ENCODE data around the gene INO80E.

The INO80E gene

DNA sequence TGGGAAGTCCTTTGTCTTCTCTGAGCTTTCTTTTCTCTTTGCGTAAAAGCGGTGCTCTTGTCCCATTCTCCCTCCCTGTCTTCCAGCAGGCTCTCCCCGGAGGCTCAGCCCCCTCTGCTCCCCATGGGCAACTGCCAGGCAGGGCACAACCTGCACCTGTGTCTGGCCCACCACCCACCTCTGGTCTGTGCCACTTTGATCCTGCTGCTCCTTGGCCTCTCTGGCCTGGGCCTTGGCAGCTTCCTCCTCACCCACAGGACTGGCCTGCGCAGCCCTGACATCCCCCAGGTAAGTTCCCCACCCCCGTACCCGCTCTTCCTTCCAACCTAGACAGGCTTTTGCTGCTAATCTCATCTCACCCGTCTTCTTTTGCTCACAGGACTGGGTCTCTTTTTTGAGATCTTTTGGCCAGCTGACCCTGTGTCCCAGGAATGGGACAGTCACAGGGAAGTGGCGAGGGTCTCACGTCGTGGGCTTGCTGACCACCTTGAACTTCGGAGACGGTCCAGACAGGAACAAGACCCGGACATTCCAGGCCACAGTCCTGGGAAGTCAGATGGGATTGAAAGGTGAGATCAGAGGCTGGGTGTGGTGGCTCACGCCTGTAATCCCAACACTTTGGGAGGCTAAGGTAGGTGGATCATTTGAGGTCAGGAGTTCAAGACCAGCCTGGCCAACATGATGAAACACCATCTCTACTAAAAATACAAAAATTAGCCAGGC lies 32.9 kb upstream of the INO80E start:
- Histone ChIP-seq H3K4me3 (ENCODE audit: low read depth, low read length) (no peak overlapping the region), H3K36me3 (peaks cover 6% of the 10 kb centered on the region; the same call in 1 of the 2 replicates), H3K27ac (no peak overlapping the region), H3K9me3 (ENCODE audit: severe bottlenecking) (peaks cover 11% of the 10 kb centered on the region), H3K27me3 (ENCODE audit: insufficient read depth, low read depth, severe bottlenecking) (no peaks in the 10 kb centered on the region)
- TF ChIP-seq, protein P1, sequence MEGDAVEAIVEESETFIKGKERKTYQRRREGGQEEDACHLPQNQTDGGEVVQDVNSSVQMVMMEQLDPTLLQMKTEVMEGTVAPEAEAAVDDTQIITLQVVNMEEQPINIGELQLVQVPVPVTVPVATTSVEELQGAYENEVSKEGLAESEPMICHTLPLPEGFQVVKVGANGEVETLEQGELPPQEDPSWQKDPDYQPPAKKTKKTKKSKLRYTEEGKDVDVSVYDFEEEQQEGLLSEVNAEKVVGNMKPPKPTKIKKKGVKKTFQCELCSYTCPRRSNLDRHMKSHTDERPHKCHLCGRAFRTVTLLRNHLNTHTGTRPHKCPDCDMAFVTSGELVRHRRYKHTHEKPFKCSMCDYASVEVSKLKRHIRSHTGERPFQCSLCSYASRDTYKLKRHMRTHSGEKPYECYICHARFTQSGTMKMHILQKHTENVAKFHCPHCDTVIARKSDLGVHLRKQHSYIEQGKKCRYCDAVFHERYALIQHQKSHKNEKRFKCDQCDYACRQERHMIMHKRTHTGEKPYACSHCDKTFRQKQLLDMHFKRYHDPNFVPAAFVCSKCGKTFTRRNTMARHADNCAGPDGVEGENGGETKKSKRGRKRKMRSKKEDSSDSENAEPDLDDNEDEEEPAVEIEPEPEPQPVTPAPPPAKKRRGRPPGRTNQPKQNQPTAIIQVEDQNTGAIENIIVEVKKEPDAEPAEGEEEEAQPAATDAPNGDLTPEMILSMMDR (IDR thresholded peaks at IDR 0.05; ENCODE audit: low read depth, low read length), result no peak
- no peak for DNase-seq

DNA sequence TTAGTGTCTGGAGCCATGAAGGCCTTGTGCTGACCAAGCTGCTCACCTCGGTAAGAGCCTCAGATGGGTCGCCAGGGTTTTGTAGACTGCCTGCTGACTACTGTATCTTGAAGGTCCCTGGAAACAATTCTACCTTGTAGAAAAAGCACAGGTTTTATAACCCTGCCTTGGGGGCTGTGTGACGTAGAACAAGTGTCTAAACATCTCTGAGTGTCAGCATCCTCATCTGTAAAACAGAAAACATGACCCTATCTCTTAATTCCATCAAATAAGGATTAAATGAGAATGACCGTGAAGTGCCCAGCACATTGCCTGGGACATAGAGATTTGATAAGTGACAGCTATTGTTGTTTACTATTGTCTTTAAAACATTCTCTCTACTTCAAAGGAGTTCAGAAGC lies 27.8 kb upstream of the INO80E start:
- no peaks in the 10 kb centered on the region for H3K27me3 ChIP-seq (ENCODE audit: insufficient read depth, low read depth, severe bottlenecking)
- peaks cover 7% of the 10 kb centered on the region for H3K9me3 ChIP-seq (ENCODE audit: severe bottlenecking)
- H3K27ac ChIP-seq, result no peak overlapping the region
- no peak for DNase-seq
- no peak overlapping the region for H3K4me3 ChIP-seq (ENCODE audit: low read depth, low read length)
- TF ChIP-seq, protein P1 (IDR thresholded peaks at IDR 0.05; ENCODE audit: low read depth, low read length), result no peak
- H3K36me3 ChIP-seq, result peaks cover 27% of the 10 kb centered on the region

DNA sequence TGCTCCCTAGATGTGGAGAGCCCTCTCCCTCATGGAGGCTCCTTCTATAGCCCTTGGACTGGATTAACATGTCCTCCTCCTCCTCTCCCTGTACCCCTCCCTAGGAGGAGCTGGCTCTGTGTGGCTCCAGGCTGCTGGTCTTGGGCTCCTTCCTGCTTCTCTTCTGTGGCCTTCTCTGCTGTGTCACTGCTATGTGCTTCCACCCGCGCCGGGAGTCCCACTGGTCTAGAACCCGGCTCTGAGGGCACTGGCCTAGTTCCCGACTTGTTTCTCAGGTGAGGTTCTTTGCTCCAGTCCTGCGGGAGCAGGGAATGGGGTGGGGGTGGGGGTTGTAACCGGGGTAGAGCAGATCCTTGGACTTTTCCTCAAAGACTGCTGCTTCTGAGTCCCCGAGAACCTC lies 24.7 kb upstream of the INO80E start:
- TF ChIP-seq, protein P1 (IDR thresholded peaks at IDR 0.05; ENCODE audit: low read depth, low read length), result no peak
- no peak overlapping the region for H3K27ac ChIP-seq
- DNase-seq, result no peak
- no peak overlapping the region for H3K4me3 ChIP-seq (ENCODE audit: low read depth, low read length)
- H3K27me3 ChIP-seq (ENCODE audit: insufficient read depth, low read depth, severe bottlenecking), result no peaks in the 10 kb centered on the region
- H3K9me3 ChIP-seq (ENCODE audit: severe bottlenecking), result peaks cover 7% of the 10 kb centered on the region
- peaks cover 27% of the 10 kb centered on the region for H3K36me3 ChIP-seq

DNA sequence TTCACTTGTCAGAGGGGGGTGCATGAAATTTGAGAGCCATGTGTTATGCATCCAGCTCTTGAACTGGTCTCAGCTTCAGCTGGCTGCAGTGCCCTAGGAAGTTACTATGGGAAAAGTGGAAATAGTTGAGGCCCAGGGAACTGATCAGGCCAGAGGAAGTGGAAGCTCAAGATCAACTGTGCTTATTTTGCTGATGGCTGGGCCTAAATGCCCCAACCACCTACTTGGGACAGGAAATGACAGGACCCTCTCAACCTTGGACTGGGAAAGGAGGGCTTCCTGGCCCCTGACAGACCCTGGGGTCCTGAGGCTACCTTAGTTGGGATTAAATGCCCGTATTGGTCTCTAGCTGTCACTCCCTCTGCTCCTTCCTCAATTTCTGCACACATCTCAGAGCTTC lies 23.5 kb upstream of the INO80E start:
- TF ChIP-seq, protein P1 (IDR thresholded peaks at IDR 0.05; ENCODE audit: low read depth, low read length), result no peak
- Histone ChIP-seq H3K9me3 (ENCODE audit: severe bottlenecking) (peaks cover 7% of the 10 kb centered on the region), H3K36me3 (peaks cover 34% of the 10 kb centered on the region), H3K27me3 (ENCODE audit: insufficient read depth, low read depth, severe bottlenecking) (no peaks in the 10 kb centered on the region), H3K27ac (no peak overlapping the region), H3K4me3 (ENCODE audit: low read depth, low read length) (no peak overlapping the region)
- DNase-seq, result no peak

DNA sequence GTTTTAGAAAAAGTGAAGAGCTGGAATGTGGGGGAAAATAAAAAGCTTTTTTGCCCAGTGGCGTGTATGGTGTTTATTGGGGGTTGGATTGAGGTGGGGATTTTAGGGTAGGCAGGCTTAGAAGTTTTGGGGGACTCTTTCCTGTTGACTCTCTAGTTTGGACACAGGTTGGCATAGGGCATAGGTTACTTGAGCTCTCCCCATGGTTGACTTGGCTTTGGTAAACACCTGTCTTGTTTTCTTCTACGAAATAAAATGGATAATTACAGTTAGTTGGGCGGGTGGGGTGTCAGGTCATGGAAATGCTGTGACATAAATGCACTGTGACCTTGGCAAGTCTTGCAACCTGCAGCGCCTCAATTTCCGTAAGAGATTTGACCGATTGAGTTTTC lies 23.1 kb upstream of the INO80E start:
- Histone ChIP-seq H3K9me3 (ENCODE audit: severe bottlenecking) (peaks cover 7% of the 10 kb centered on the region), H3K36me3 (peaks cover 37% of the 10 kb centered on the region), H3K27ac (peak overlapping the region; percentile 61; the same call in 1 of the 2 replicates), H3K27me3 (ENCODE audit: insufficient read depth, low read depth, severe bottlenecking) (no peaks in the 10 kb centered on the region), H3K4me3 (ENCODE audit: low read depth, low read length) (no peak overlapping the region)
- DNase-seq, result no peak
- TF ChIP-seq, protein P1 (IDR thresholded peaks at IDR 0.05; ENCODE audit: low read depth, low read length), result no peak

Measured in WERI-Rb-1 (cell line).